Keratinocyte (primary cell): ENCODE measurements around the gene LRFN3. TPM values are rescaled to one million over a fixed set of nuclear protein-coding genes. Genes with fewer than 3 reads are reported as not detected.

Experiments
- DNase-seq: peaks from one replicate; pipeline ENCODE4 v3.0.0-alpha.2; 2011; ENCODE audit warnings: low read depth, missing footprints, low spot score
- FAIRE-seq: peaks from 2 replicates; lab custom pipeline; 2011; peaks lifted over from hg19 to GRCh38; lab: Jason Lieb, UNC
- H2AFZ ChIP-seq: 2 replicates; pipeline ENCODE4 v1.6.0; 2012; ENCODE audit warnings: low read length, control low read depth, inconsistent platforms; ENCODE audit not compliant: control insufficient read depth
- H3K27ac ChIP-seq: 2 replicates; pipeline ENCODE4 v1.5.1; 2011; ENCODE audit warnings: low read length; ENCODE audit not compliant: control insufficient read depth, insufficient read depth
- H3K27me3 ChIP-seq: 3 replicates; pipeline ENCODE4 v1.6.0; 2011; ENCODE audit warnings: low read length; ENCODE audit not compliant: control insufficient read depth, insufficient read depth; ENCODE audit errors: extremely low read depth
- H3K36me3 ChIP-seq, 2 experiments: 2 replicates in 1 of 2; 3 replicates in 1 of 2; pipeline ENCODE4 v1.5.1; 2011; ENCODE audit warnings: low read length in 2 of 2, mild to moderate bottlenecking in 1 of 2; ENCODE audit not compliant: control insufficient read depth in 2 of 2, insufficient read depth in 2 of 2; ENCODE audit errors: extremely low read depth in 1 of 2
- H3K4me1 ChIP-seq: 3 replicates; pipeline ENCODE4 v1.5.1; 2011; ENCODE audit warnings: low read length; ENCODE audit not compliant: control insufficient read depth, insufficient read depth; ENCODE audit errors: extremely low read depth
- H3K4me2 ChIP-seq: 3 replicates; pipeline ENCODE4 v1.6.0; 2011; ENCODE audit warnings: low read depth, low read length; ENCODE audit not compliant: control insufficient read depth, insufficient read depth; ENCODE audit errors: extremely low read depth
- H3K4me3 ChIP-seq, 3 experiments: fragments of 200-600 bp in 1 of 3; sonication (generic) in 1 of 3; 2 replicates in 2 of 3; 3 replicates in 1 of 3; pipeline ENCODE4 v1.5.1; 2011 to 2016; ENCODE audit warnings: low read length in 3 of 3, mild to moderate bottlenecking in 3 of 3, control low read depth in 2 of 3, inconsistent platforms in 1 of 3, low read depth in 1 of 3, mixed read lengths in 1 of 3, mixed run types in 1 of 3, moderate library complexity in 1 of 3; ENCODE audit not compliant: control insufficient read depth in 2 of 3, insufficient read depth in 2 of 3; ENCODE audit errors: extremely low read depth in 1 of 3
- H3K79me2 ChIP-seq: 2 replicates; pipeline ENCODE4 v1.6.0; 2012; ENCODE audit warnings: low read length; ENCODE audit not compliant: control insufficient read depth, insufficient read depth
- H3K9ac ChIP-seq: 3 replicates; pipeline ENCODE4 v1.6.0; 2011; ENCODE audit warnings: low read length; ENCODE audit not compliant: control insufficient read depth, insufficient read depth; ENCODE audit errors: extremely low read depth
- H3K9me1 ChIP-seq: 3 replicates; pipeline ENCODE4 v1.6.0; 2011; ENCODE audit warnings: low read length; ENCODE audit not compliant: control insufficient read depth, insufficient read depth; ENCODE audit errors: extremely low read depth
- H3K9me3 ChIP-seq: 2 replicates; pipeline ENCODE4 v1.5.1; 2012; ENCODE audit warnings: low read depth, low read length; ENCODE audit not compliant: control insufficient read depth
- H4K20me1 ChIP-seq: 3 replicates; pipeline ENCODE4 v1.6.0; 2011; ENCODE audit warnings: low read length; ENCODE audit not compliant: control insufficient read depth, insufficient read depth; ENCODE audit errors: extremely low read depth
- CTCF ChIP-seq, 3 experiments: IDR thresholded peaks in 1 of 3; conservative IDR thresholded peaks in 1 of 3; optimal IDR thresholded peaks in 1 of 3; 2 replicates in 2 of 3; 3 replicates in 1 of 3; pipeline versions ENCODE3 to v1.5.1; 2011; ENCODE audit warnings: low read length in 3 of 3, mild to moderate bottlenecking in 3 of 3, moderate library complexity in 2 of 3, control low read depth in 1 of 3, inconsistent platforms in 1 of 3; ENCODE audit not compliant: insufficient read depth in 2 of 3; ENCODE audit errors: extremely low read depth in 1 of 3
- EZH2 ChIP-seq: IDR thresholded peaks from one replicate; pipeline ENCODE4 v1.6.1; 2012; ENCODE audit warnings: inconsistent platforms, mild to moderate bottlenecking, low read length, moderate library complexity
- dilution Hi-C: fragments of 300-500 bp; cut with MboI; formaldehyde crosslinking; loops from one replicate; pipeline ENCODE4 v1.7.0; 2020; ENCODE audit warnings: low sequenced_read_pairs; ENCODE audit not compliant: extremely low pct_ligation_motif_present
- polyA plus RNA-seq, 5 experiments: library from polyadenylated mRNA; depleted of rRNA in 3 of 5; stranded (reverse) in 3 of 5; stranded (forward) in 1 of 5; unstranded in 1 of 5; fragments of >200 nt; gene quantifications; 1 replicate in 1 of 5; 2 replicates in 3 of 5; 3 replicates in 1 of 5; pipeline versions ENCODE4 v1.2.1 to v1.2.3, GENCODE V29; 2011 to 2012; ENCODE audit warnings: missing spikeins in 2 of 5, low read depth in 1 of 5, low replicate concordance in 1 of 5

LRFN3 gene
- polyA plus RNA-seq, 1 donor (not counting 4 experiments of a cell fraction or from before 2014, with no cell fraction given): 0.73 TPM

GRCh38 chr19:35945121-35945790, 9.1 kb downstream of the LRFN3 start:
- peaks cover 0 to 3% of the 10 kb centered on the region in 2 experiments for H3K36me3 ChIP-seq
- H3K4me3 ChIP-seq: no peak overlapping the region
- no peaks in the 10 kb centered on the region for H3K27me3 ChIP-seq
- no peaks in the 10 kb centered on the region for H3K9me1 ChIP-seq
- FAIRE-seq (no peak), DNase-seq (no peak)
- H3K27ac ChIP-seq: no peak overlapping the region
- peaks cover 4% of the 10 kb centered on the region for H4K20me1 ChIP-seq
- H2AFZ ChIP-seq: no peak overlapping the region
- no peaks in the 10 kb centered on the region for H3K79me2 ChIP-seq
- no peak for TF ChIP-seq CTCF (optimal IDR thresholded peaks at IDR 0.05 in 1 of 3, IDR thresholded peaks at IDR 0.05 in 1 of 3, conservative IDR thresholded peaks at IDR 0.05 in 1 of 3; ENCODE audit: extremely low read depth in 1 of 3, insufficient read depth in 2 of 3, low read length in 3 of 3)
- TF ChIP-seq EZH2: no peak
- H3K9ac ChIP-seq: no peak overlapping the region
- dilution Hi-C loops: no loop called here
- no peak overlapping the region for H3K4me2 ChIP-seq
- H3K9me3 ChIP-seq: no peaks in the 10 kb centered on the region
- no peaks in the 10 kb centered on the region for H3K4me1 ChIP-seq

- FAIRE-seq (no peak), DNase-seq (no peak)
- Histone ChIP-seq H3K4me3 (no peak overlapping the region), H3K79me2 (no peaks in the 10 kb centered on the region), H4K20me1 (peaks cover 4% of the 10 kb centered on the region), H3K27me3 (no peaks in the 10 kb centered on the region), H3K9me1 (no peaks in the 10 kb centered on the region), H3K27ac (no peak overlapping the region), H3K4me1 (no peaks in the 10 kb centered on the region), H3K36me3 (peaks cover 0 to 2% of the 10 kb centered on the region in 2 experiments), H3K4me2 (no peak overlapping the region), H3K9ac (no peak overlapping the region), H3K9me3 (no peaks in the 10 kb centered on the region), H2AFZ (no peak overlapping the region)
- dilution Hi-C loops: no loop called here
- no peak for TF ChIP-seq EZH2
- no peak for TF ChIP-seq CTCF (optimal IDR thresholded peaks at IDR 0.05 in 1 of 3, IDR thresholded peaks at IDR 0.05 in 1 of 3, conservative IDR thresholded peaks at IDR 0.05 in 1 of 3; ENCODE audit: extremely low read depth in 1 of 3, insufficient read depth in 2 of 3, low read length in 3 of 3)
These were observed 10.0 kb downstream of the LRFN3 start for GRCh38 chr19:35946203-35946602.
